Endodermal cell (in vitro differentiated cells): Measurements from ENCODE around the gene ZNF397. TPM values are rescaled to one million over a fixed set of nuclear protein-coding genes. Genes with fewer than 3 reads are reported as not detected.

Experiments used
- DNase-seq: peaks from one replicate; pipeline ENCODE4 v3.0.0-alpha.2; 2017
- H3K27ac ChIP-seq: 2 replicates; pipeline ENCODE4 v1.5.1; 2013; ENCODE audit warnings: mild to moderate bottlenecking, low read depth, low read length, moderate library complexity
- H3K27me3 ChIP-seq: 2 replicates; pipeline ENCODE4 v1.6.1; 2013; ENCODE audit warnings: mild to moderate bottlenecking, low read length, moderate library complexity; ENCODE audit not compliant: insufficient read depth, control insufficient read depth, poor library complexity, severe bottlenecking
- H3K36me3 ChIP-seq: 2 replicates; pipeline ENCODE4 v1.7.0; 2013; ENCODE audit warnings: mild to moderate bottlenecking, low read length, moderate library complexity; ENCODE audit not compliant: control insufficient read depth, insufficient read depth
- H3K4me1 ChIP-seq: one replicate; pipeline ENCODE4 v1.7.0; 2013; ENCODE audit warnings: low read length; ENCODE audit not compliant: control insufficient read depth, insufficient read depth
- H3K4me3 ChIP-seq: 2 replicates; pipeline ENCODE4 v1.5.1; 2013; ENCODE audit warnings: mild to moderate bottlenecking, low read length, moderate library complexity
- H3K9ac ChIP-seq: 2 replicates; pipeline ENCODE4 v1.6.1; 2013; ENCODE audit warnings: mild to moderate bottlenecking, low read length, moderate library complexity; ENCODE audit not compliant: poor library complexity, severe bottlenecking; ENCODE audit errors: extremely low read depth
- H3K9me3 ChIP-seq: 2 replicates; pipeline ENCODE4 v1.6.1; 2013; ENCODE audit warnings: mild to moderate bottlenecking, low read length, moderate library complexity; ENCODE audit not compliant: control insufficient read depth
- H3K27ac Mint-ChIP-seq: 2 replicates; pipeline ENCODE4 v1.8.0; 2020; ENCODE audit warnings: mixed read lengths
- H3K27me3 Mint-ChIP-seq: 2 replicates; pipeline ENCODE4 v1.8.0; 2021; ENCODE audit warnings: mild to moderate bottlenecking, mixed read lengths; ENCODE audit not compliant: insufficient read depth
- H3K36me3 Mint-ChIP-seq: 2 replicates; pipeline ENCODE4 v1.8.0; 2020; ENCODE audit warnings: low read depth, mixed read lengths
- H3K4me1 Mint-ChIP-seq: 2 replicates; pipeline ENCODE4 v1.8.0; 2020; ENCODE audit warnings: mixed read lengths
- H3K4me3 Mint-ChIP-seq: 2 replicates; pipeline ENCODE4 v1.8.0; 2020; ENCODE audit warnings: mild to moderate bottlenecking, moderate library complexity, mixed read lengths
- H3K9me3 Mint-ChIP-seq: 2 replicates; pipeline ENCODE4 v1.8.0; 2020; ENCODE audit warnings: mild to moderate bottlenecking, mixed read lengths
- CTCF ChIP-seq: fragments of 200-600 bp; sonication (generic); conservative IDR thresholded peaks from 2 replicates; pipeline ENCODE4 v1.5.0; 2021; ENCODE audit warnings: antibody characterized with exemption, mild to moderate bottlenecking
- WGBS, 2 experiments: methylation state at CpG; one replicate each; pipeline versions ENCODE4 v1.1.5 to v1.1.7; 2013; ENCODE audit warnings: missing lambda C conversion rate in 2 of 2, mixed read lengths in 1 of 2; ENCODE audit not compliant: insufficient coverage in 1 of 2, insufficient read length in 1 of 2; 5-methylcytosine and 5-hydroxymethylcytosine counted together
- total RNA-seq, 2 donors: library from RNA; stranded (reverse); fragmentation: NEBNext Ultra II Directional in 1 of 2; extraction: Animal tissue kit (Norgen Biotek cat#: 25700) in 1 of 2; gene quantifications; 2 replicates in 1 of 2; 3 replicates in 1 of 2; pipeline ENCODE4 v1.2.1, GENCODE V29; 2021

Gene ZNF397
- total RNA-seq, 2 donors from 2014 or later, result 44.1 to 64.6 TPM

GRCh38 chr18:35282353-35282752 lies 41.5 kb downstream of the ZNF397 start:
- no peak for TF ChIP-seq CTCF
- no peak for DNase-seq
- Histone ChIP-seq H3K4me3 (no peak overlapping the region), H3K9ac (no peak overlapping the region), H3K36me3 (peaks cover 10% of the 10 kb centered on the region), H3K9me3 (peaks cover 87% of the 10 kb centered on the region), H3K4me1 (no peaks in the 10 kb centered on the region), H3K27me3 (no peaks in the 10 kb centered on the region), H3K27ac (no peak overlapping the region)
- peaks cover 66% of the 10 kb centered on the region for H3K36me3 Mint-ChIP-seq
- no peaks in the 10 kb centered on the region for H3K4me1 Mint-ChIP-seq
- H3K27ac Mint-ChIP-seq, result no peak overlapping the region
- H3K27me3 Mint-ChIP-seq, result no peaks in the 10 kb centered on the region
- WGBS, 2 experiments, result 87 to 100% methylated on average over 1 of the region's 1 CpG
- H3K4me3 Mint-ChIP-seq, result no peak overlapping the region
- peaks cover 78% of the 10 kb centered on the region for H3K9me3 Mint-ChIP-seq

- Mint-ChIP-seq H3K9me3 (peaks cover 76% of the 10 kb centered on the region), H3K36me3 (peaks cover 67% of the 10 kb centered on the region), H3K4me3 (no peak overlapping the region), H3K4me1 (peaks cover under 1% of the 10 kb centered on the region), H3K27ac (no peak overlapping the region), H3K27me3 (no peaks in the 10 kb centered on the region)
- Histone ChIP-seq H3K27me3 (no peaks in the 10 kb centered on the region), H3K4me1 (no peaks in the 10 kb centered on the region), H3K27ac (no peak overlapping the region), H3K9ac (no peak overlapping the region), H3K36me3 (peaks cover 10% of the 10 kb centered on the region), H3K4me3 (peak overlapping the region; percentile 10), H3K9me3 (peaks cover 88% of the 10 kb centered on the region)
- no peak for DNase-seq
- 97% methylated on average over 7 of the region's 7 CpGs; no CpG with 5 or more reads in 1 of the 2 experiments for WGBS, 2 experiments
- no peak for TF ChIP-seq CTCF
Observed at GRCh38 chr18:35283923-35284794, 43.3 kb downstream of the ZNF397 start.

GRCh38 chr18:35284841-35285240 lies 44.0 kb downstream of the ZNF397 start:
- no peak overlapping the region for H3K4me3 Mint-ChIP-seq
- H3K4me3 ChIP-seq, result peak overlapping the region; percentile 10
- 93% methylated on average over 3 of the region's 3 CpGs; no CpG with 5 or more reads in 1 of the 2 experiments for WGBS, 2 experiments
- peaks cover 74% of the 10 kb centered on the region for H3K9me3 Mint-ChIP-seq
- peaks cover 65% of the 10 kb centered on the region for H3K36me3 Mint-ChIP-seq
- H3K27me3 ChIP-seq, result no peaks in the 10 kb centered on the region
- no peaks in the 10 kb centered on the region for H3K4me1 ChIP-seq
- H3K9ac ChIP-seq, result no peak overlapping the region
- H3K27ac Mint-ChIP-seq, result no peak overlapping the region
- no peaks in the 10 kb centered on the region for H3K27me3 Mint-ChIP-seq
- H3K36me3 ChIP-seq, result peaks cover 10% of the 10 kb centered on the region
- DNase-seq, result no peak
- H3K4me1 Mint-ChIP-seq, result peaks cover 3% of the 10 kb centered on the region
- H3K9me3 ChIP-seq, result peaks cover 81% of the 10 kb centered on the region
- TF ChIP-seq CTCF, result no peak
- H3K27ac ChIP-seq, result no peak overlapping the region
